GM04504 (cell line): Measurements from ENCODE around the gene RBBP8NL.

ENCODE experiments used
- DNase-seq: peaks from one replicate; pipeline ENCODE4 v3.0.0-alpha.2; 2012; ENCODE audit warnings: low read depth

Gene RBBP8NL

DNA sequence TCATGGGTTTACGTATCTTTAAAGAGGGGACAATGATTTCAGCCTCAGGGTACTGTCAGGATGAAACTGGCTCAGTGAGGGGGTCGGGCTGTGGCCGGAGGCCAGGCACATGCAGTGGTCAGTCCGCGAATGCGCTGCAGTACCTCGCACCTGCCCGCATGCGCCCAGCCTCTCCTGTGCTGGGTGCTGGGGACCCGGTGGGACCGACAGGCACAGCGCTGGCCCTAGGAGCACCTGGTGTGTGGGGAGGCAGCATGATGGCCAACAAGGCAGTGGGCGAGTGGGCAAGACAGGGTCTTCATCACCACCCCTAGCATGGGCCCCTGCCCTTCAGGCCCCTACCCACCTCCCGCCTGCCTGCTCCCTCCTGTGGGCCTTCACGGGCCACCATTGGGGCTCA lies 19.3 kb downstream of the RBBP8NL start:
- DNase-seq: no peak

GRCh38 chr20:62407221-62407992 lies 19.9 kb downstream of the RBBP8NL start, which contains the start of gene CABLES2:
TSS of gene CABLES2 (minus strand) at chr20:62407285. CDS start at chr20:62407276, 9 bp downstream.
- DNase-seq: peak; percentile 88

- DNase-seq: no peak
These were observed 20.6 kb downstream of the RBBP8NL start for GRCh38 chr20:62406635-62407176.

- no peak for DNase-seq
These were observed 21.3 kb downstream of the RBBP8NL start for GRCh38 chr20:62405981-62406513.

- peak; percentile 15 for DNase-seq
These were observed 22.0 kb downstream of the RBBP8NL start for GRCh38 chr20:62405108-62405980.

DNA sequence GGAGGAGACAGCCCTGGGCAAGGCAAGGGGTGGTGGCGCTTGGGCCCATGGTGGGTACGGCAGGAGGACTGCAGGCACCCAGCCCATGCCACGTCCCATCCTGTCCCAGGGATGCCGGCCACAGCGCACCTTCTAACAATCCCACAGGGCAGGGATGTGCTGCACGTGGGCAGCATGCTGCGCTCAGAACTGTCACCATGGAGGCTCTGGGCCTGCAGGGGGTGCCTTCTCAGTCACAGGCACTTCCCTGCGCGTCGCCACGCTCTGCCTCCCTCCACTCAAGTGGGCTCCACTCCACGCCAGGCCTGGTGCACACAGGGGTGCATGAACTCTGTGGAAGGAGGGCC lies 22.6 kb downstream of the RBBP8NL start:
- DNase-seq: no peak

GRCh38 chr20:62404112-62404665 lies 23.1 kb downstream of the RBBP8NL start:
- no peak for DNase-seq

DNA sequence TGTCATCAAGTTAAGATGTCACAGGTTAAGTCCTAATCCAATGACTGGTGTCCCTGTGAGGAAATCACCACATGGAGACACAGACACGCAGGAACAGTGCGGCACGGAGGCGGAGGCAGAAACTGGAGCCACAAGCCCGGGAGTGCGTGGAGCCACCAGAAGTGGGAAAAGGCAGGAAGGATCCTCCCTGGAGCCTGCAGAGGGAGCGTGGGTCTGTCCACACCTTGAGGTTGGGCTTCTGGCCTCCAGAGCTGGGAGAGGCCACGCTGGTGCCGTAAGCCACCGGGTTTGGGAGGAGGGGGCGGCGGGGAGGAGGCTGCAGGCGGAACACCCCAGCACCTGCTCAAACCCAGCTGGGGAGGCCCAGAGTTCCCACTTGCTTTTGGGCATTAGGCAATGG lies 24.0 kb downstream of the RBBP8NL start:
- no peak for DNase-seq

- no peak for DNase-seq
These were observed 24.7 kb downstream of the RBBP8NL start for GRCh38 chr20:62402456-62403150.

DNA sequence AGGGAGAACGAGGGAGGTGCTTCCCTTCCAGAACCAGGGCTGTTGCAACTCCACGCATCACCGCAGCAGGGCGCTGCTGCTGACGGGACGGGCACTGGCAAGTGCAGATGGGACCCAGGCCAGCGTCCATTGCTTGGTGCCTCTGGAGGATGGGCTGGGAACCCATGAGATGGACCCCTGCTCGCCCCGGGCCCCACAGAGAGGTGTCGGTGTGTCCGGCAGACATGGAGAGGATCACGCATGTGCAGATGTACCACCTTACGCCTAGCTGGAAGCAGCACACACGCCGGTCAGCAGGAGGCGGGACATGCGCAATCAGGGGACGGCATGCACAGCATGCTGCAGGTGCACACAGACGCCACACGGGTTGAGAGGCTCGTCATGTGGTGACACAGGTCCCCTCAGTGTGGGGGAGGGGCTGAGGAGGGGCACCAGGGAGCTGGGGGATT lies 26.0 kb downstream of the RBBP8NL start:
- no peak for DNase-seq

- no peak for DNase-seq
These were observed 26.8 kb downstream of the RBBP8NL start for GRCh38 chr20:62400541-62400940.

DNA sequence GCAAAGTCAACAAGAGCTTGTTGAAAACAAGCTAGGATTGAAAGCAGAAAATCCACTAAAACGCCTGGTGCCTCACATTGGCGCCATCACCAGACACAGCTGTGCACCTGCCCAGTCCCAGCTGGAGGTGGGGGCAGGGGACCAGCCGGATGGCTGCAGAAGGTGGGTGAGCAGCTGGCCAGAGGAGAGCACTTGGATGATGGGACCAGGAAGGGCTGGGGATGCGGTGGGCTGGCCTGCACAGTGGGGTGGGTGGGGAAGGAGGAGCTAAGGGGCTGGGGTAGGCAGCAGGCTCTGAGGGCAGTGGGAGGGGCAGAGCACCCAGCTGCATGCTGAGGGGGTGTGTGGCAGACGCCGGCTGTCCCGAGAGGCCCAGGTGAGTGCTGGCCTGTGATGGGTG lies 27.3 kb downstream of the RBBP8NL start:
- DNase-seq: no peak

GRCh38 chr20:62398120-62398821 lies 29.1 kb downstream of the RBBP8NL start:
- DNase-seq: no peak

DNA sequence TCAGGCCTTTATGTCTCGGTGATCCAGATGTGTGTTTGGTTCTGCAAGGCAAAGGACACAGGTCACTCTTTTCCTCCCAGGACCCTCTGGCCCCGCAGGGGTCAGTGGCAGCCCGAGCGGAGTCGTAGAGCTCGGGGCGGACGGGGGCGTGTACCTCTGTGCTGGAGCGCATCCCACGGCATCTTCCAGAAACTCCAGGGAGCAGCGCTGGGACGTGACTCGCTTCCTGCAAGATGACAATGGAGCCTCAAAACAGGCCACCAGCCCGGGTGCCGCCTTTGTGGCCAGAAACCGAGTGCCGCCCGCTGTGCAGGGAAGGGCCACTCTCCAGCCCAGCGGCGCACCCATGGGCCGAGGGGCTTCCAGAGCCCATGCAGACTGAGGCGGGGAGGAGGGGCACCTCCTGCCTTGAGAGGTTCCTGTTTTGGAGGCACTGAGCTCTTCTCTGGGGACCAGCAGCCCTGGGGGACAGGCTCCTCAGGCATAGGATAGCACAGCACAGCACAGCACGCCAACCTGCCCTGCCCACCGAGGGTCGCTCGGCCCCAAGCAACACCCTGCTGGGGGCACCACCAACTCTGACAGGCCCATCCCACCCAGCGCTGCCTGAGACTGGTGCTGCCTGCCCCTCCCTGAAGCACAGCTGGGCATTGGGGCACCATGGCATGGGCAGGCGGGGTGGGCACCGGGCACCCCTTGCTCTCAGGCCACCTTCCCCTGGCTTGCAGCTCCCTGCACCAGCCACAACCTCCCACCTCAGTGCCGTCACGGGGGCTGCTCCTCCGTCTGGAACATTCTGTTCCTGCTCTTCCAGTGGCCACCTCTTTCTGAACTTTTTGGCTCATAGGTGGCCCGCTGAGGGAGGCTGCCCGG lies 30.7 kb downstream of the RBBP8NL start:
- no peak for DNase-seq

GRCh38 chr20:62395311-62396242 lies 31.8 kb downstream of the RBBP8NL start:
- DNase-seq: no peak

- no peak for DNase-seq
These were observed 32.8 kb downstream of the RBBP8NL start for GRCh38 chr20:62394248-62395245.

DNA sequence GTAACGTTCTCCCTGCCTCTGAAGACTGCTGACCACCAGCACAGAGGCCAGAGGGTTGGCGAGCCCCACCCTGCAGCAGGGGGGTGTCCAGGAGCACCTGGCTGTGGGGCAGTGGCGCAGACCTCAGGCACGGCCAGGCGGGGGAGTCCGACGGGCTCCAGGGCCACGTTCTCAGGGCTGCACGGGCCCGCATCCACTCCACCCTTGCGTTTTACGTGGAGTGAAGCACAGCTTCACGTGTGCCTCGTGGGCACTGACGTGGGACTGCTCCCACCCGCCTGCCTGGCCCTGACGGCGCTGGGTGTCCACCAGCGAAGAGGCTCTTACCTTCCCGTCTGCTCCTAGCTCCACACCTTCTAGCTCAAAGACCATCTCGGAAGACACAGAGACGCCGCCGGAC lies 33.5 kb downstream of the RBBP8NL start:
- DNase-seq: no peak

GRCh38 chr20:62393335-62393665 lies 34.0 kb downstream of the RBBP8NL start:
- no peak for DNase-seq
